Stomach (tissue), 4 donors: ENCODE measurements around the gene RENBP.

Source experiments
- CTCF ChIP-seq, 7 experiments: fragments of 450-650 bp in 4 of 7; fragments of 200-600 bp in 3 of 7; sonication (generic) in 3 of 7; IDR thresholded peaks; one replicate each; pipeline ENCODE4 v1.5.1; 2016 to 2019; ENCODE audit warnings: antibody characterized with exemption in 7 of 7, control low read depth in 2 of 7, mild to moderate bottlenecking in 1 of 7
- EP300 ChIP-seq: sonication (generic); formaldehyde crosslinking; IDR thresholded peaks from one replicate; pipeline ENCODE4 v1.6.1; 2017; ENCODE audit warnings: antibody characterized with exemption
- POLR2A ChIP-seq, 4 donors: fragments of 450-650 bp; IDR thresholded peaks; one replicate each; pipeline ENCODE4 v1.6.1; 2016; ENCODE audit warnings: antibody characterized with exemption in 4 of 4, control low read depth in 2 of 4, mild to moderate bottlenecking in 1 of 4, moderate library complexity in 1 of 4
- POLR2AphosphoS5 ChIP-seq, 3 donors: sonication (generic); formaldehyde crosslinking; IDR thresholded peaks; one replicate each; pipeline ENCODE4 v1.6.1; 2016; ENCODE audit warnings: antibody characterized with exemption in 3 of 3

- peak; percentile 28 to 60 (median 42) for TF ChIP-seq POLR2AphosphoS5 (IDR thresholded peaks at IDR 0.05)
- peak in 1 of 4 donors; percentile 49 for TF ChIP-seq POLR2A (IDR thresholded peaks at IDR 0.05)
- TF ChIP-seq CTCF (IDR thresholded peaks at IDR 0.05): no peak
- TF ChIP-seq EP300: no peak
Observed at GRCh38 chrX:153971450-153972367, 27.3 kb upstream of the RENBP start, which contains the start of gene HCFC1.
